Subcutaneous abdominal adipose tissue (tissue), 5 donors: ENCODE measurements around the gene STPG2.

Experiments
- H3K27ac ChIP-seq: one replicate; pipeline ENCODE4 v1.7.0; 2013; ENCODE audit warnings: low read depth, mild to moderate bottlenecking, inconsistent platforms, low read length, moderate library complexity
- H3K27me3 ChIP-seq, 5 donors: one replicate each; pipeline ENCODE4 v1.7.0; 2013; ENCODE audit warnings: low read length in 5 of 5, inconsistent platforms in 1 of 5; ENCODE audit not compliant: control insufficient read depth in 5 of 5, insufficient read depth in 4 of 5
- H3K36me3 ChIP-seq, 5 donors: one replicate each; pipeline ENCODE4 v1.7.0; 2013; ENCODE audit warnings: low read length in 5 of 5; ENCODE audit not compliant: control insufficient read depth in 5 of 5, insufficient read depth in 5 of 5
- H3K4me1 ChIP-seq, 5 donors: one replicate each; pipeline ENCODE4 v1.7.0; 2013; ENCODE audit warnings: low read length in 5 of 5, mild to moderate bottlenecking in 3 of 5, moderate library complexity in 1 of 5; ENCODE audit not compliant: control insufficient read depth in 5 of 5, insufficient read depth in 5 of 5
- H3K4me3 ChIP-seq, 5 donors: one replicate each; pipeline ENCODE4 v1.7.0; 2013; ENCODE audit warnings: low read length in 5 of 5, low read depth in 1 of 5
- H3K9ac ChIP-seq, 5 donors: one replicate each; pipeline ENCODE4 v1.7.0; 2013; ENCODE audit warnings: low read length in 5 of 5, mild to moderate bottlenecking in 4 of 5, moderate library complexity in 3 of 5
- H3K9me3 ChIP-seq, 5 donors: one replicate each; pipeline ENCODE4 v1.7.0; 2013; ENCODE audit warnings: low read length in 5 of 5; ENCODE audit not compliant: control insufficient read depth in 5 of 5
- donor health status: healthy.
- donor health status: healthy.
- donor health status: healthy.
- donor health status: healthy.
- donor health status: healthy.

STPG2 gene

GRCh38 chr4:98027827-98028226 lies 115.4 kb downstream of the STPG2 start:
- H3K4me3 ChIP-seq: no peak overlapping the region

GRCh38 chr4:98026362-98026761 lies 116.9 kb downstream of the STPG2 start:
- no peaks in the 10 kb centered on the region for H3K4me1 ChIP-seq
- H3K36me3 ChIP-seq: no peaks in the 10 kb centered on the region
- no peak overlapping the region for H3K4me3 ChIP-seq
- no peaks in the 10 kb centered on the region for H3K27me3 ChIP-seq
- no peak overlapping the region for H3K9ac ChIP-seq
- H3K27ac ChIP-seq: no peak overlapping the region
- peaks cover 0 to 5% (median 3%) of the 10 kb centered on the region in 5 donors for H3K9me3 ChIP-seq

More at GRCh38 chr4:98027827-98028226, 115.4 kb downstream of the STPG2 start:
- Histone ChIP-seq H3K9ac (no peak overlapping the region), H3K4me1 (no peaks in the 10 kb centered on the region), H3K27me3 (no peaks in the 10 kb centered on the region), H3K9me3 (peaks cover 0 to 5% (median 3%) of the 10 kb centered on the region in 5 donors), H3K27ac (no peak overlapping the region), H3K36me3 (no peaks in the 10 kb centered on the region)

- no peak overlapping the region for H3K9ac ChIP-seq
- no peaks in the 10 kb centered on the region for H3K36me3 ChIP-seq
- no peaks in the 10 kb centered on the region for H3K4me1 ChIP-seq
- no peaks in the 10 kb centered on the region for H3K27me3 ChIP-seq
- peak overlapping the region in 1 of 5 donors; percentile 13 for H3K4me3 ChIP-seq
- H3K9me3 ChIP-seq: peaks cover 0 to 25% (median 13%) of the 10 kb centered on the region in 5 donors
- H3K27ac ChIP-seq: no peak overlapping the region
Observed at GRCh38 chr4:98006814-98007412, 136.4 kb downstream of the STPG2 start.

- H3K9ac ChIP-seq: no peak overlapping the region
- no peak overlapping the region for H3K4me3 ChIP-seq
- no peaks in the 10 kb centered on the region for H3K27me3 ChIP-seq
- no peaks in the 10 kb centered on the region for H3K4me1 ChIP-seq
- peaks cover 0 to 25% (median 12%) of the 10 kb centered on the region in 5 donors for H3K9me3 ChIP-seq
- H3K27ac ChIP-seq: no peak overlapping the region
- no peaks in the 10 kb centered on the region for H3K36me3 ChIP-seq
Observed at GRCh38 chr4:98006060-98006459, 137.2 kb downstream of the STPG2 start.

GRCh38 chr4:98000940-98001339 lies 142.3 kb downstream of the STPG2 start:
- H3K4me1 ChIP-seq: no peaks in the 10 kb centered on the region
- no peak overlapping the region for H3K9ac ChIP-seq
- no peak overlapping the region for H3K27ac ChIP-seq
- no peaks in the 10 kb centered on the region for H3K27me3 ChIP-seq
- peaks cover 0 to 14% (median 6%) of the 10 kb centered on the region in 5 donors for H3K9me3 ChIP-seq
- no peaks in the 10 kb centered on the region for H3K36me3 ChIP-seq
- no peak overlapping the region for H3K4me3 ChIP-seq

- Histone ChIP-seq H3K4me3 (no peak overlapping the region), H3K27me3 (no peaks in the 10 kb centered on the region), H3K9ac (no peak overlapping the region), H3K36me3 (no peaks in the 10 kb centered on the region), H3K4me1 (no peaks in the 10 kb centered on the region), H3K9me3 (peaks cover 0 to 20% (median 8%) of the 10 kb centered on the region in 5 donors), H3K27ac (no peak overlapping the region)
Observed at GRCh38 chr4:97998203-97998602, 145.1 kb downstream of the STPG2 start.

GRCh38 chr4:97994765-97995465 lies 148.4 kb downstream of the STPG2 start:
- Histone ChIP-seq H3K27ac (no peak overlapping the region), H3K9ac (no peak overlapping the region), H3K27me3 (no peaks in the 10 kb centered on the region), H3K4me1 (no peaks in the 10 kb centered on the region), H3K4me3 (no peak overlapping the region), H3K9me3 (peaks cover 0 to 20% (median 9%) of the 10 kb centered on the region in 5 donors), H3K36me3 (no peaks in the 10 kb centered on the region)

- Histone ChIP-seq H3K36me3 (no peaks in the 10 kb centered on the region), H3K4me3 (no peak overlapping the region), H3K27ac (no peak overlapping the region), H3K27me3 (no peaks in the 10 kb centered on the region), H3K9me3 (peaks cover 0 to 7% (median 3%) of the 10 kb centered on the region in 5 donors), H3K4me1 (no peaks in the 10 kb centered on the region), H3K9ac (no peak overlapping the region)
Observed at GRCh38 chr4:97990409-97990808, 152.9 kb downstream of the STPG2 start.

GRCh38 chr4:97987019-97987648 lies 156.1 kb downstream of the STPG2 start:
- Histone ChIP-seq H3K27ac (no peak overlapping the region), H3K36me3 (no peaks in the 10 kb centered on the region)

GRCh38 chr4:97984545-97985131 lies 158.6 kb downstream of the STPG2 start:
- H3K9ac ChIP-seq: no peak overlapping the region
- H3K9me3 ChIP-seq: no peaks in the 10 kb centered on the region
- peaks cover 0 to 2% (median 0%) of the 10 kb centered on the region in 5 donors for H3K4me1 ChIP-seq
- H3K36me3 ChIP-seq: no peaks in the 10 kb centered on the region
- no peaks in the 10 kb centered on the region for H3K27me3 ChIP-seq
- H3K4me3 ChIP-seq: no peak overlapping the region
- no peak overlapping the region for H3K27ac ChIP-seq

More at GRCh38 chr4:97987019-97987648, 156.1 kb downstream of the STPG2 start:
- Histone ChIP-seq H3K4me1 (peaks cover 0 to 1% (median 0%) of the 10 kb centered on the region in 5 donors), H3K4me3 (no peak overlapping the region), H3K27me3 (no peaks in the 10 kb centered on the region), H3K9ac (no peak overlapping the region), H3K9me3 (peaks cover 0 to 3% (median 0%) of the 10 kb centered on the region in 5 donors)
